IMR-90 (cell line): Measurements from ENCODE around the gene MAP2K5. TPM values are rescaled to one million over a fixed set of nuclear protein-coding genes. Genes with fewer than 3 reads are reported as not detected.

ENCODE experiments used
- ATAC-seq: fragments of 200-7000 bp; cut with Tn5 transposase; 2 replicates; pipeline ENCODE4 v1.9.1; 2020; ENCODE audit warnings: low read depth, mild to moderate bottlenecking, moderate library complexity
- BruUV-seq: library from RNA; stranded (reverse); fragments of 400-500 nt; replicated peaks from 2 replicates; lab custom pipeline; 2021; lab: Mats Ljungman, UMichigan
- CTCF ChIA-PET: fragments of 300-600 bp; formaldehyde crosslinking; extraction: SDS; loops from one replicate; lab custom pipeline; 2021; ENCODE audit warnings: antibody characterized with exemption; lab: Yijun Ruan, JAX
- POLR2A ChIA-PET: fragments of 300-600 bp; sonication (Branson Sonifier 250); formaldehyde crosslinking; loops from one replicate; lab custom pipeline; 2022; ENCODE audit warnings: antibody characterized with exemption; ENCODE audit not compliant: unreplicated experiment; lab: Charles Lee
- DNase-seq: peaks from one replicate; pipeline ENCODE4 v3.0.0; 2013
- H2AFZ ChIP-seq: replicated peaks from 2 replicates; pipeline ENCODE3; 2013; ENCODE audit warnings: low read length, mild to moderate bottlenecking; ENCODE audit not compliant: poor library complexity
- H2AK5ac ChIP-seq: 2 replicates; pipeline ENCODE4 v1.6.1; 2013; ENCODE audit warnings: low read depth, low read length, inconsistent platforms
- H2AK9ac ChIP-seq: replicated peaks from 2 replicates; pipeline ENCODE3; 2013; ENCODE audit warnings: mild to moderate bottlenecking, low read depth, low read length, moderate library complexity; ENCODE audit not compliant: poor library complexity
- H2BK120ac ChIP-seq: 2 replicates; pipeline ENCODE4 v1.6.1; 2013; ENCODE audit warnings: low read depth, low read length, inconsistent platforms
- H2BK15ac ChIP-seq: 3 replicates; pipeline ENCODE4 v1.6.1; 2013; ENCODE audit warnings: low read depth, low read length, inconsistent platforms
- H2BK20ac ChIP-seq: 2 replicates; pipeline ENCODE4 v1.6.1; 2013; ENCODE audit warnings: low read depth, mild to moderate bottlenecking, inconsistent platforms, low read length, moderate library complexity
- H2BK5ac ChIP-seq: 2 replicates; pipeline ENCODE4 v1.6.1; 2013; ENCODE audit warnings: mild to moderate bottlenecking, low read depth, low read length, inconsistent platforms; ENCODE audit not compliant: poor library complexity, severe bottlenecking
- H3K14ac ChIP-seq: replicated peaks from 2 replicates; pipeline ENCODE4 v1.6.1; 2013; ENCODE audit warnings: low read depth, low read length, inconsistent platforms
- H3K18ac ChIP-seq: 2 replicates; pipeline ENCODE4 v1.6.1; 2013; ENCODE audit warnings: low read depth, low read length, control low read depth
- H3K23ac ChIP-seq: 2 replicates; pipeline ENCODE4 v1.6.1; 2013; ENCODE audit warnings: low read depth, low read length, inconsistent platforms
- H3K27ac ChIP-seq: 2 replicates; pipeline ENCODE4 v1.5.1; 2013; ENCODE audit warnings: mild to moderate bottlenecking, control low read depth, low read length; ENCODE audit not compliant: insufficient read depth
- H3K27me3 ChIP-seq: 2 replicates; pipeline ENCODE4 v1.6.1; 2013; ENCODE audit warnings: low read length; ENCODE audit not compliant: control insufficient read depth, insufficient read depth
- H3K36me3 ChIP-seq: 2 replicates; pipeline ENCODE4 v1.6.1; 2013; ENCODE audit warnings: low read length, mixed read lengths; ENCODE audit not compliant: control insufficient read depth, insufficient read depth
- H3K4ac ChIP-seq: 2 replicates; pipeline ENCODE4 v1.6.1; 2013; ENCODE audit warnings: low read depth, low read length, inconsistent platforms
- H3K4me1 ChIP-seq: 2 replicates; pipeline ENCODE4 v1.6.1; 2013; ENCODE audit warnings: low read length, mixed read lengths; ENCODE audit not compliant: control insufficient read depth, insufficient read depth
- H3K4me2 ChIP-seq: 2 replicates; pipeline ENCODE4 v1.6.1; 2013; ENCODE audit warnings: low read depth, mild to moderate bottlenecking, control low read depth, low read length, moderate library complexity
- H3K4me3 ChIP-seq: 2 replicates; pipeline ENCODE4 v1.5.1; 2013; ENCODE audit warnings: low read depth, mild to moderate bottlenecking, control low read depth, low read length, moderate library complexity; ENCODE audit not compliant: insufficient read depth
- H3K56ac ChIP-seq: 2 replicates; pipeline ENCODE4 v1.6.1; 2013; ENCODE audit warnings: low read length, inconsistent platforms; ENCODE audit not compliant: insufficient read depth; ENCODE audit errors: extremely low read depth
- H3K79me1 ChIP-seq, 2 experiments: 2 replicates each; pipeline ENCODE4 v1.6.1; 2013; ENCODE audit warnings: low read length in 2 of 2, inconsistent platforms in 1 of 2, low read depth in 1 of 2
- H3K9ac ChIP-seq: 2 replicates; pipeline ENCODE4 v1.6.1; 2013; ENCODE audit warnings: low read depth, low read length, control low read depth
- H3K9me1 ChIP-seq: 2 replicates; pipeline ENCODE4 v1.6.1; 2013; ENCODE audit warnings: low read length, inconsistent platforms; ENCODE audit not compliant: insufficient read depth
- H3K9me3 ChIP-seq: 2 replicates; pipeline ENCODE4 v1.6.1; 2013; ENCODE audit warnings: low read length; ENCODE audit not compliant: control insufficient read depth, insufficient read depth
- H4K20me1 ChIP-seq: 2 replicates; pipeline ENCODE4 v1.6.1; 2013; ENCODE audit warnings: low read length, inconsistent platforms; ENCODE audit not compliant: insufficient read depth
- H4K5ac ChIP-seq: 2 replicates; pipeline ENCODE4 v1.6.1; 2013; ENCODE audit warnings: mild to moderate bottlenecking, low read depth, low read length, control low read depth
- H4K8ac ChIP-seq, 2 experiments: 2 replicates each; pipeline ENCODE4 v1.6.1; 2013; ENCODE audit warnings: low read depth in 2 of 2, low read length in 2 of 2, control low read depth in 1 of 2, inconsistent platforms in 1 of 2
- H4K91ac ChIP-seq: 2 replicates; pipeline ENCODE4 v1.6.1; 2013; ENCODE audit warnings: low read depth, low read length, inconsistent platforms; ENCODE audit not compliant: insufficient read depth
- CEBPB ChIP-seq: IDR thresholded peaks from 2 replicates; pipeline ENCODE4 v1.6.1; 2012; ENCODE audit warnings: low read depth, low read length, improper control_type of control experiment
- dilution Hi-C: fragments of 300-500 bp; cut with HindIII; formaldehyde crosslinking; loops from one replicate; pipeline ENCODE4 v1.14.3; 2018; ENCODE audit warnings: low sequenced_read_pairs; ENCODE audit not compliant: unreplicated experiment
- in situ Hi-C: fragments of 300-500 bp; cut with MboI; formaldehyde crosslinking; loops from 3 replicates; pipeline ENCODE4 v1.14.3; 2019; ENCODE audit warnings: low sequenced_read_pairs, inconsistent platforms, mixed read lengths
- intact Hi-C: fragments of 100-400 bp; cut with micrococcal nuclease; formaldehyde crosslinking; loops from 2 replicates; pipeline ENCODE4 v1.10.0; 2022
- polyA plus RNA-seq, 3 experiments: library from polyadenylated mRNA; depleted of rRNA; stranded (reverse); fragments of >200 nt; gene quantifications; 2 replicates each; pipeline ENCODE4 v1.2.3, GENCODE V29; 2012; ENCODE audit warnings: low replicate concordance in 1 of 3
- total RNA-seq: library from RNA; depleted of rRNA; stranded (reverse); fragments of >200 nt; gene quantifications from 2 replicates; pipeline ENCODE4 v1.2.3, GENCODE V29; 2012

The MAP2K5 gene
- total and polyA plus RNA-seq, 2 of the 4 experiments (the other 2 are of a cell fraction): 1.6 to 6.1 TPM

GRCh38 chr15:67788986-67789385 lies 246.5 kb downstream of the MAP2K5 start:
- H4K5ac ChIP-seq: no peak overlapping the region
- ATAC-seq (no peak), DNase-seq (no peak)
- no peak for TF ChIP-seq CEBPB
- no peaks in the 10 kb centered on the region for H3K27me3 ChIP-seq
- peaks cover 2% of the 10 kb centered on the region; the same call in 1 of the 2 replicates for H3K36me3 ChIP-seq
- no TSS peak for BruUV-seq
- H2BK120ac ChIP-seq: no peak overlapping the region
- H3K4me3 ChIP-seq: no peak overlapping the region
- no peak overlapping the region for H3K4ac ChIP-seq
- no peaks in the 10 kb centered on the region for H3K4me1 ChIP-seq
- H2BK15ac ChIP-seq: no peak overlapping the region
- dilution Hi-C loops (no loop called here), in situ Hi-C loops (no loop called here), intact Hi-C loops (no loop called here)
- H3K9me1 ChIP-seq: no peaks in the 10 kb centered on the region
- no peaks in the 10 kb centered on the region for H3K79me1 ChIP-seq
- H3K4me2 ChIP-seq: no peak overlapping the region
- no peak overlapping the region for H2AK9ac ChIP-seq
- H4K20me1 ChIP-seq: 0 out of 2 replicates have a peak, but pooled peaks cover 3% of the 10 kb centered on the region
- H3K27ac ChIP-seq: no peak overlapping the region
- CTCF ChIA-PET: no interaction called here
- no peak overlapping the region for H3K9ac ChIP-seq
- H2BK20ac ChIP-seq: no peak overlapping the region
- H3K9me3 ChIP-seq: no peaks in the 10 kb centered on the region
- H3K56ac ChIP-seq: no peak overlapping the region
- H3K18ac ChIP-seq: no peak overlapping the region
- no peak overlapping the region for H3K23ac ChIP-seq
- POLR2A ChIA-PET: no interaction called here
- H3K14ac ChIP-seq: no peak overlapping the region
- no peak overlapping the region for H4K91ac ChIP-seq
- no peak overlapping the region for H4K8ac ChIP-seq
- H2BK5ac ChIP-seq: no peak overlapping the region
- H2AFZ ChIP-seq: no peak overlapping the region
- no peak overlapping the region for H2AK5ac ChIP-seq
